Measurements from ENCODE around the gene LTB4R.

Gene LTB4R

DNA sequence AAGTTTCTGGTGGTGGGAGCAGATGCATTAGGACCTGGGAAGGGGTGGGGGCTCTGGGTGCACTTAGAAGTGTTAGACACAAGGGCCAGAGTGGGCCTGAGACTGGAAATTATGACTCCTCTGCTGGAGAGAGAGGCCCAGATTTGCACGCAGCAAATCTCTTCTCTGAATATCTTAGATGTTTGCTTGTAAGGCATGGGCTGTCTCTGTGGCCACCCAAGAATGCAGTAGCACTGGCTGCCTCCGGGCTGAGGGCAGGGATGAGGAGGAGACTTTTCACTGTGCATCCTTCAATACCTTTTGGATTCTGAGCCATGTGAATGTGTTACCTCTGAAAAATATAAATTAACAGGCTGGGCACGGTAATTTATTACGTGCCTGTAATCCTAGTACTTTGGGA, 26.0 kb upstream of the LTB4R start:
- Histone ChIP-seq H3K36me3 (peaks cover 0 to 13% (median 12%) of the 10 kb centered on the region in 3 donors), H3K4me3 (no peak overlapping the region), H3K9me3 (no peaks in the 10 kb centered on the region), H3K4me1 (no peaks in the 10 kb centered on the region), H3K27ac (no peak overlapping the region), H3K27me3 (no peaks in the 10 kb centered on the region)
- no peak for TF ChIP-seq CTCF (IDR thresholded peaks at IDR 0.05)
- intact Hi-C loops (cut with DNase I; ENCODE audit: low total_unique reads): no loop called here
- DNase-seq: no peak

GRCh38 chr14:24286996-24287395, 24.3 kb upstream of the LTB4R start:
- Histone ChIP-seq H3K4me1 (no peaks in the 10 kb centered on the region), H3K4me3 (no peak overlapping the region), H3K27me3 (no peaks in the 10 kb centered on the region), H3K27ac (no peak overlapping the region), H3K36me3 (peaks cover 15 to 30% (median 28%) of the 10 kb centered on the region in 3 donors), H3K9me3 (no peaks in the 10 kb centered on the region)
- no peak for TF ChIP-seq CTCF (IDR thresholded peaks at IDR 0.05)
- intact Hi-C loops (cut with DNase I; ENCODE audit: low total_unique reads): no loop called here
- no peak for DNase-seq

GRCh38 chr14:24289649-24290280, 21.5 kb upstream of the LTB4R start:
- Histone ChIP-seq H3K9me3 (no peaks in the 10 kb centered on the region), H3K27ac (no peak overlapping the region), H3K36me3 (peaks cover 29 to 43% (median 38%) of the 10 kb centered on the region in 3 donors), H3K27me3 (no peaks in the 10 kb centered on the region), H3K4me1 (no peaks in the 10 kb centered on the region), H3K4me3 (no peak overlapping the region)
- intact Hi-C loops (cut with DNase I; ENCODE audit: low total_unique reads): no loop called here
- no peak for DNase-seq
- no peak for TF ChIP-seq CTCF (IDR thresholded peaks at IDR 0.05)

- H3K4me3 ChIP-seq: no peak overlapping the region
- no peak for DNase-seq
- H3K27me3 ChIP-seq: no peaks in the 10 kb centered on the region
- intact Hi-C loops (cut with DNase I; ENCODE audit: low total_unique reads): no loop called here
- H3K27ac ChIP-seq: no peak overlapping the region
- H3K4me1 ChIP-seq: no peaks in the 10 kb centered on the region
- TF ChIP-seq CTCF (IDR thresholded peaks at IDR 0.05): no peak
- H3K36me3 ChIP-seq: peaks cover 34 to 52% (median 43%) of the 10 kb centered on the region in 3 donors
- no peaks in the 10 kb centered on the region for H3K9me3 ChIP-seq
These were observed 20.6 kb upstream of the LTB4R start for GRCh38 chr14:24290746-24291145.

DNA sequence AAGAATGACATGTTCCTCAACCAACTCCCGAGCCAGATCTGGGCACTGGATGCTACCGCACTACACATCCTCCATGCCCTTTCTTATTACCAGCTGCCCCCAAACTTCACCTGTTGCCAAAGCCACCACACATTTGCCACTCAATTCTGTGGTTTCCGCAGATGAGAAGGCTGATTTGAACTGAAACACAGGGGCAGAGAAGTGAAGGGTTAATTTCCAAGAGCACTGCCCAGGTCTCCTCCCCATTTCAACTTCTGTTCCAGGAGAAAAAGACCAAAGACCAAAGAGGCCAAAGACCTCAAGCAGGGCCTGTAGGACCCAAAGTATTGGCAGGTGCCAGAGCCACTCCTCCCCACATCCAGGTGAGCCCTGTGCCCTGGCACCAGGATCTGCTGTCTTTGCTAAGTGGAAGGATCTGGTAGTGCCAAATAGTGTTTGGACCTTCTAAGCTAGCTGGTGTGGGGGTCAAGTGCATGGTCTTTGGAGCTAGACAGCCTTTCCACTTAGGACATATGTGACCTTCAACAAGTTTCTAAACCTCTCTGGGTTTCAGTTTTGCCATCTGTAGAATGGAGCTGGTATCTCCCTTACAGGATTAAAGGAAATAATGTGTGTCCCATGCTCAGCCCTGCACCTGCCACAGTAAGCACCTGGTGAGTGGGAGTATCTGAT, 19.7 kb upstream of the LTB4R start:
- Histone ChIP-seq H3K36me3 (peaks cover 41 to 61% (median 51%) of the 10 kb centered on the region in 3 donors), H3K27ac (no peak overlapping the region), H3K4me3 (no peak overlapping the region), H3K4me1 (no peaks in the 10 kb centered on the region), H3K9me3 (no peaks in the 10 kb centered on the region), H3K27me3 (no peaks in the 10 kb centered on the region)
- TF ChIP-seq CTCF (IDR thresholded peaks at IDR 0.05): no peak
- no peak for DNase-seq
- intact Hi-C loops (cut with DNase I; ENCODE audit: low total_unique reads): no loop called here
